ENCODE data around the gene ADAM22.

DNA sequence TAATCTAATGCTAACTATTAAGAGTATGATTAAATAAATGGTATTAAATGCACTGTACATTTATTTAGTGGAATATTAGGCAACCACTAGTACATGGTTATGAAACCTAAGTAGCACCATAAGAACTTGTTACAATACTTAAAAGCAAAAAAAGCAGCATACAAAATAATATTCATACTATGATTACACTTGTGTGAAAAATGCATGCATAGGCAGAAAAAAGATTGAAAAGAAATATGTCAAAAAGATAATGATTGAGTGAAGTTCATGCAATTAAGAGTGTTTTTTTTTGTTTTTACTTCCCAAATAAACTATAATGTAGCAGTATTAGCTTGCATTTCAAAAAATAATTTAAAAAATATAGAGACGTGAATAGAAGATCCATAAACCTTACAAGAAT lies 305.8 kb downstream of the ADAM22 start:
- TF ChIP-seq, protein P1, sequence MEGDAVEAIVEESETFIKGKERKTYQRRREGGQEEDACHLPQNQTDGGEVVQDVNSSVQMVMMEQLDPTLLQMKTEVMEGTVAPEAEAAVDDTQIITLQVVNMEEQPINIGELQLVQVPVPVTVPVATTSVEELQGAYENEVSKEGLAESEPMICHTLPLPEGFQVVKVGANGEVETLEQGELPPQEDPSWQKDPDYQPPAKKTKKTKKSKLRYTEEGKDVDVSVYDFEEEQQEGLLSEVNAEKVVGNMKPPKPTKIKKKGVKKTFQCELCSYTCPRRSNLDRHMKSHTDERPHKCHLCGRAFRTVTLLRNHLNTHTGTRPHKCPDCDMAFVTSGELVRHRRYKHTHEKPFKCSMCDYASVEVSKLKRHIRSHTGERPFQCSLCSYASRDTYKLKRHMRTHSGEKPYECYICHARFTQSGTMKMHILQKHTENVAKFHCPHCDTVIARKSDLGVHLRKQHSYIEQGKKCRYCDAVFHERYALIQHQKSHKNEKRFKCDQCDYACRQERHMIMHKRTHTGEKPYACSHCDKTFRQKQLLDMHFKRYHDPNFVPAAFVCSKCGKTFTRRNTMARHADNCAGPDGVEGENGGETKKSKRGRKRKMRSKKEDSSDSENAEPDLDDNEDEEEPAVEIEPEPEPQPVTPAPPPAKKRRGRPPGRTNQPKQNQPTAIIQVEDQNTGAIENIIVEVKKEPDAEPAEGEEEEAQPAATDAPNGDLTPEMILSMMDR (IDR thresholded peaks at IDR 0.05; ENCODE audit: borderline replicate concordance, extremely low read depth, low read length, poor library complexity, severe bottlenecking), result no peak
- no peak for TF ChIP-seq EZH2 (IDR thresholded peaks at IDR 0.05; ENCODE audit: borderline replicate concordance, low read depth, low read length, severe bottlenecking)
